K562 (cell line): Measurements from ENCODE around the gene BCAS3. TPM values are rescaled to one million over a fixed set of nuclear protein-coding genes. Genes with fewer than 3 reads are reported as not detected.

Experiments used
- ATAC-seq: fragments of 200-7000 bp; cut with Tn5 transposase; 3 replicates; pipeline ENCODE4 v1.9.1; 2020; ENCODE audit warnings: moderate library complexity
- BruUV-seq: library from RNA; stranded (reverse); fragments of 400-500 nt; replicated peaks from 2 replicates; lab custom pipeline; 2021; lab: Mats Ljungman, UMichigan
- CTCF ChIA-PET: fragments of 300-600 bp; formaldehyde crosslinking; extraction: SDS; loops from one replicate; lab custom pipeline; 2021; ENCODE audit warnings: low intra/inter-chr PET ratio; lab: Yijun Ruan, JAX
- POLR2A ChIA-PET: fragments of 300-600, 350-650 bp; sonication (Branson Sonifier 250); formaldehyde crosslinking; extraction: SDS; loops from one replicate; lab custom pipeline; 2021; ENCODE audit warnings: antibody characterized with exemption, inconsistent platforms; lab: Yijun Ruan, JAX
- DNase-seq, 4 experiments: peaks; one replicate each; pipeline versions ENCODE4 v3.0.0 to v3.0.0-alpha.2; 2011 to 2018; ENCODE audit warnings: low spot score in 3 of 4, mixed read lengths in 3 of 4; ENCODE audit errors: extremely low read depth in 1 of 4
- FAIRE-seq: peaks from 2 replicates; lab custom pipeline; 2011; peaks lifted over from hg19 to GRCh38; lab: Jason Lieb, UNC
- H2AFZ ChIP-seq: 2 replicates; pipeline ENCODE4 v1.6.0; 2011; ENCODE audit warnings: low read depth, low read length, control low read depth, inconsistent platforms
- H3K27ac ChIP-seq: fragments of 200-600 bp; 3 replicates; pipeline ENCODE4 v1.8.0; 2011; ENCODE audit warnings: low read depth, mild to moderate bottlenecking, control low read depth, inconsistent platforms, low read length, moderate library complexity, mixed read lengths; ENCODE audit errors: extremely low read depth
- H3K27me3 ChIP-seq, 2 experiments: fragments of 300-600 bp in 1 of 2; 2 replicates in 1 of 2; 3 replicates in 1 of 2; pipeline versions ENCODE4 v1.6.0 to v1.8.0; 2011; ENCODE audit warnings: inconsistent platforms in 2 of 2, low read length in 2 of 2, mild to moderate bottlenecking in 1 of 2, mixed read lengths in 1 of 2, moderate library complexity in 1 of 2; ENCODE audit not compliant: control insufficient read depth in 2 of 2, insufficient read depth in 2 of 2
- H3K36me3 ChIP-seq: fragments of 300-600 bp; 3 replicates; pipeline ENCODE4 v1.8.0; 2011; ENCODE audit warnings: mild to moderate bottlenecking, low read length, inconsistent platforms; ENCODE audit not compliant: control insufficient read depth, insufficient read depth
- H3K4me1 ChIP-seq, 2 experiments: fragments of 200-600 bp in 1 of 2; replicated peaks in 1 of 2; 2 replicates in 1 of 2; 3 replicates in 1 of 2; pipeline versions ENCODE4 v1.5.1 to v1.8.0; 2011; ENCODE audit warnings: inconsistent platforms in 2 of 2, low read length in 2 of 2, mild to moderate bottlenecking in 1 of 2, mixed read lengths in 1 of 2, moderate library complexity in 1 of 2; ENCODE audit not compliant: control insufficient read depth in 2 of 2, insufficient read depth in 2 of 2
- H3K4me2 ChIP-seq: 2 replicates; pipeline ENCODE4 v1.6.1; 2011; ENCODE audit warnings: low read length, control low read depth, inconsistent platforms, mixed read lengths; ENCODE audit not compliant: insufficient read depth
- H3K4me3 ChIP-seq: fragments of 200-600 bp; sonication (generic), shearing (Covaris generic); 2 replicates; pipeline ENCODE4 v1.5.1; 2016; ENCODE audit warnings: control low read depth, inconsistent platforms
- H3K79me2 ChIP-seq: fragments of 200-600 bp; 3 replicates; pipeline ENCODE4 v1.8.0; 2011; ENCODE audit warnings: low read length, inconsistent platforms; ENCODE audit not compliant: control insufficient read depth, insufficient read depth
- H3K9ac ChIP-seq, 2 experiments: 2 replicates each; pipeline versions ENCODE4 v1.6.0 to v1.6.1; 2011; ENCODE audit warnings: low read depth in 2 of 2, low read length in 2 of 2, control low read depth in 1 of 2, inconsistent platforms in 1 of 2, mild to moderate bottlenecking in 1 of 2, mixed read lengths in 1 of 2; ENCODE audit not compliant: insufficient read depth in 1 of 2
- H3K9me1 ChIP-seq: one replicate; pipeline ENCODE4 v1.6.0; 2011; ENCODE audit warnings: inconsistent platforms, mild to moderate bottlenecking, low read length, moderate library complexity; ENCODE audit not compliant: control insufficient read depth, insufficient read depth
- H3K9me3 ChIP-seq: replicated peaks from 2 replicates; pipeline ENCODE4 v1.5.1; 2011; ENCODE audit warnings: low read depth, low read length, inconsistent platforms; ENCODE audit not compliant: control insufficient read depth, insufficient read depth
- H4K20me1 ChIP-seq: replicated peaks from 2 replicates; pipeline ENCODE4 v1.6.1; 2011; ENCODE audit warnings: low read length, inconsistent platforms, mixed read lengths; ENCODE audit not compliant: control insufficient read depth, insufficient read depth
- CBX2 ChIP-seq: fragments of 200-600 bp; sonication (generic); IDR thresholded peaks from one replicate; pipeline ENCODE4 v1.6.1; 2012; ENCODE audit warnings: mild to moderate bottlenecking, low read length, inconsistent platforms; ENCODE audit not compliant: insufficient read depth, poor library complexity, severe bottlenecking
- SMARCA5 ChIP-seq: fragments of 450-650 bp; IDR thresholded peaks from 2 replicates; pipeline ENCODE4 v1.6.1; 2016
- ZNF280B ChIP-seq: fragments of 250-450 bp; sonication (Bioruptor Pico); IDR thresholded peaks from 2 replicates; pipeline ENCODE4 v1.5.1; 2021; ENCODE audit warnings: mild to moderate bottlenecking
- WGBS: fragments of 100-300 bp; shearing (Covaris generic); methylation state at CpG from one replicate; pipeline ENCODE4 v1.1.6; 2016; ENCODE audit warnings: low coverage, mixed read lengths; ENCODE audit not compliant: insufficient coverage; ENCODE audit errors: missing lambda C conversion rate; 5-methylcytosine and 5-hydroxymethylcytosine counted together
- in situ Hi-C: fragments of 300-500 bp; cut with MboI; formaldehyde crosslinking; loops from 4 replicates; pipeline ENCODE4 v1.15.0; 2018; ENCODE audit warnings: inconsistent platforms, mixed read lengths
- intact Hi-C: fragments of 100-400 bp; cut with micrococcal nuclease; formaldehyde crosslinking; loops from 2 replicates; pipeline ENCODE4 v1.14.2; 2022
- polyA plus RNA-seq, 8 experiments: library from polyadenylated mRNA; depleted of rRNA in 4 of 8; stranded (reverse) in 5 of 8; unstranded in 3 of 8; fragments of >200 nt; fragmentation: Nextera tagmentation in 2 of 8; fragmentation: Illumina TruSeq in 1 of 8; extraction: Ambion mirVana in 2 of 8; extraction: Trizol in 1 of 8; gene quantifications; 2 replicates each; pipeline versions ENCODE4 v1.2.1 to v1.2.3, GENCODE V29; 2011 to 2014; ENCODE audit warnings: inconsistent platforms in 1 of 8, missing spikeins in 1 of 8
- total RNA-seq, 7 experiments: library from RNA; depleted of rRNA in 6 of 7; stranded (reverse); fragments of >200 nt in 6 of 7; fragmentation: Illumina TruSeq in 2 of 7; extraction: Trizol in 2 of 7; gene quantifications; 2 replicates each; pipeline versions ENCODE4 v1.2.1 to v1.2.3, GENCODE V29; 2011 to 2021; ENCODE audit warnings: low replicate concordance in 1 of 7

Gene BCAS3
- total and polyA plus RNA-seq, 9 of the 15 experiments (the other 6 are each of a cell fraction or from before 2014, with no cell fraction given): 1.9 to 5.5 (median 3.5) TPM

DNA sequence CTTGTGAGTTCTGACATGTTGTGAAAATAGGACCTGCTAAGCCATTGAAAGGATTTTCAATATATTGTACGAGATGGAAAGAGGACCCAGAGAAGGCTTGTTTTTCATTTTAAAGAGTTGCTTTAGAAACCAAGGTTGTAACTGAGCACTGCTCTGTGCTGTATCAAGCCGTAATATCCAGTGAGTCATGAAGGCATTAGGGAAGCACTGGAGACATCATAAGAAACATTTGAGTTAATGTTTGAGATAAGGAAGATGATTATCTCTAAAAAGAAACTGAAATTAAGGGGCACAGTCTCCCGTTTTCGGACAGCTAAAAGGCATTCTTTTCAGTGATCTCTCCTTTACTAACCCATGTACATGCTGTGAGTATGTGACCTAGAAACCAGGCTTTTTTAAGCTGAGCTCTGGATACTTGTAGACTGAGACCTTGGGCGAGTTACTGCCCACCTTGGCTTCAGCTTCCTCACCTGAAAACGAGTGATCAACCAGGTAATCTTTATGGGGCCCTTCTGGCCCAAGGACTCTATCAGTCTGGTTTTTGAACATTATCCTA lies 572.8 kb downstream of the BCAS3 start:
- no peaks in the 10 kb centered on the region for H4K20me1 ChIP-seq
- under 1% methylated on average over 6 of the region's 6 CpGs for WGBS
- ATAC-seq (no peak), FAIRE-seq (no peak), DNase-seq (no peak)
- H3K4me3 ChIP-seq: no peak overlapping the region
- peaks cover 4 to 7% of the 10 kb centered on the region in 2 experiments; a peak in 3 of 5 replicates for H3K27me3 ChIP-seq
- H3K79me2 ChIP-seq: no peaks in the 10 kb centered on the region
- no peaks in the 10 kb centered on the region for H3K36me3 ChIP-seq
- TF ChIP-seq CBX2 (no peak), ZNF280B (CRISPR knock-in tag) (no peak), SMARCA5 (no peak)
- BruUV-seq: no TSS peak
- no peaks in the 10 kb centered on the region for H3K9me1 ChIP-seq
- no peaks in the 10 kb centered on the region for H3K9me3 ChIP-seq
- H3K4me2 ChIP-seq: no peak overlapping the region
- H3K27ac ChIP-seq: no peak overlapping the region
- CTCF ChIA-PET: no interaction called here
- in situ Hi-C loops (no loop called here), intact Hi-C loops (no loop called here)
- H2AFZ ChIP-seq: no peak overlapping the region
- no peaks in the 10 kb centered on the region for H3K4me1 ChIP-seq
- POLR2A ChIA-PET: interaction anchor here (1.7 kb wide), 1 partner anchor 9 kb away, joined by 6 read pairs; no protein-coding TSS in a partner anchor
- H3K9ac ChIP-seq: no peak overlapping the region
